HCT116 (cell line): Measurements from ENCODE around the gene EHD4.

Source experiments
- EGR1 ChIP-seq: IDR thresholded peaks from 2 replicates; pipeline ENCODE4 v1.6.1; 2012; ENCODE audit warnings: low read depth
- ELF1 ChIP-seq: IDR thresholded peaks from 2 replicates; pipeline ENCODE4 v1.6.1; 2012; ENCODE audit warnings: low read depth, borderline replicate concordance
- EZH2 ChIP-seq: fragments of 200-600 bp; sonication (generic); IDR thresholded peaks from 2 replicates; pipeline ENCODE4 v1.6.1; 2017; ENCODE audit warnings: antibody characterized with exemption, mixed run types
- EZH2phosphoT487 ChIP-seq: fragments of 200-600 bp; IDR thresholded peaks from 2 replicates; pipeline ENCODE4 v1.6.1; 2018; ENCODE audit warnings: antibody characterized with exemption, borderline replicate concordance
- JUND ChIP-seq: IDR thresholded peaks from 2 replicates; pipeline ENCODE4 v1.6.1; 2012
- MAX ChIP-seq: IDR thresholded peaks from 2 replicates; pipeline ENCODE4 v1.6.1; 2012
- POLR2A ChIP-seq: IDR thresholded peaks from 2 replicates; pipeline ENCODE4 v1.7.0; 2011; ENCODE audit warnings: borderline replicate concordance; ENCODE audit not compliant: insufficient read depth, insufficient read length; ENCODE audit errors: extremely low read depth
- POLR2AphosphoS5 ChIP-seq: IDR thresholded peaks from 2 replicates; pipeline ENCODE4 v1.6.1; 2011; ENCODE audit warnings: mild to moderate bottlenecking, low read depth, low read length, moderate library complexity
- RAD21 ChIP-seq: IDR thresholded peaks from 2 replicates; pipeline ENCODE4 v1.6.1; 2012; ENCODE audit warnings: low read depth, mild to moderate bottlenecking
- TCF7L2 ChIP-seq: IDR thresholded peaks from 2 replicates; pipeline ENCODE4 v1.7.0; 2011; ENCODE audit warnings: borderline replicate concordance, inconsistent platforms; ENCODE audit not compliant: insufficient read depth, insufficient read length; ENCODE audit errors: extremely low read depth
- YY1 ChIP-seq: IDR thresholded peaks from 2 replicates; pipeline ENCODE4 v1.6.1; 2011; ENCODE audit warnings: low read length, low read depth, moderate library complexity, mild to moderate bottlenecking; ENCODE audit not compliant: insufficient replicate concordance; ENCODE audit errors: extremely low read depth
- ZNF274 ChIP-seq: fragments of 200-500 bp; sonication (Bioruptor generic); IDR thresholded peaks from 2 replicates; pipeline ENCODE4 v1.6.1; 2014; ENCODE audit warnings: mild to moderate bottlenecking, low read depth, low read length, inconsistent platforms
- TF ChIP-seq, protein P1 (sequence below), 3 experiments: fragments of 200-600 bp in 1 of 3; sonication (generic) in 1 of 3; IDR thresholded peaks in 2 of 3; conservative IDR thresholded peaks in 1 of 3; 2 replicates each; pipeline ENCODE4 v1.5.1; 2012 to 2017; ENCODE audit warnings: low read depth in 2 of 3, low read length in 2 of 3, antibody characterized with exemption in 1 of 3, borderline replicate concordance in 1 of 3, control low read depth in 1 of 3, mild to moderate bottlenecking in 1 of 3, mixed read lengths in 1 of 3, mixed run types in 1 of 3, moderate library complexity in 1 of 3; ENCODE audit not compliant: insufficient read depth in 1 of 3

DNA sequence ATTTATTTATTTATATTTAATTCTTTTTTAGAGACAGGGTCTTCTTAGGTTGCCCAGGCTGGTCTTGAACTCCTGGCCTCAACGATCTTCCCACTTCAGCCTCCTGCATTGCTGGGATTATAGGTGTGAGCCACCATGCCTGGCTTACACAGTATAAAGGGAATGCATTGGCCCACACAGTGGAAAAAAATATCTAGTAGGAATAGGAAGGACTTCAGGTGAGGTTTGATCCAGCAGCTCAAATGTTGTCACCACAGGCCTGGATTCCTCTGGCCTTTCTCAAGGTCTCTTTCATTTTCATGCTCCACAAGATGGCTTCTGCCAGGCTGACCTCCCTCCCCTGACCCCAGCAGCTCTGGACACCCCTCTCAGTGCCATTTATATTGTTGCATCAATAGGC lies 76.4 kb downstream of the EHD4 start:
- TF ChIP-seq POLR2A (no peak), EZH2phosphoT487 (no peak), RAD21 (no peak), POLR2AphosphoS5 (no peak), JUND (no peak), YY1 (no peak), ZNF274 (no peak), ELF1 (no peak), EGR1 (no peak), EZH2 (no peak), TCF7L2 (no peak), MAX (no peak)
- TF ChIP-seq, protein P1, sequence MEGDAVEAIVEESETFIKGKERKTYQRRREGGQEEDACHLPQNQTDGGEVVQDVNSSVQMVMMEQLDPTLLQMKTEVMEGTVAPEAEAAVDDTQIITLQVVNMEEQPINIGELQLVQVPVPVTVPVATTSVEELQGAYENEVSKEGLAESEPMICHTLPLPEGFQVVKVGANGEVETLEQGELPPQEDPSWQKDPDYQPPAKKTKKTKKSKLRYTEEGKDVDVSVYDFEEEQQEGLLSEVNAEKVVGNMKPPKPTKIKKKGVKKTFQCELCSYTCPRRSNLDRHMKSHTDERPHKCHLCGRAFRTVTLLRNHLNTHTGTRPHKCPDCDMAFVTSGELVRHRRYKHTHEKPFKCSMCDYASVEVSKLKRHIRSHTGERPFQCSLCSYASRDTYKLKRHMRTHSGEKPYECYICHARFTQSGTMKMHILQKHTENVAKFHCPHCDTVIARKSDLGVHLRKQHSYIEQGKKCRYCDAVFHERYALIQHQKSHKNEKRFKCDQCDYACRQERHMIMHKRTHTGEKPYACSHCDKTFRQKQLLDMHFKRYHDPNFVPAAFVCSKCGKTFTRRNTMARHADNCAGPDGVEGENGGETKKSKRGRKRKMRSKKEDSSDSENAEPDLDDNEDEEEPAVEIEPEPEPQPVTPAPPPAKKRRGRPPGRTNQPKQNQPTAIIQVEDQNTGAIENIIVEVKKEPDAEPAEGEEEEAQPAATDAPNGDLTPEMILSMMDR (IDR thresholded peaks at IDR 0.05 in 2 of 3, conservative IDR thresholded peaks at IDR 0.05 in 1 of 3; ENCODE audit: borderline replicate concordance in 1 of 3, insufficient read depth in 1 of 3, low read depth in 2 of 3, low read length in 2 of 3), result no peak
